ENCODE results near the gene TEX13D.

DNA sequence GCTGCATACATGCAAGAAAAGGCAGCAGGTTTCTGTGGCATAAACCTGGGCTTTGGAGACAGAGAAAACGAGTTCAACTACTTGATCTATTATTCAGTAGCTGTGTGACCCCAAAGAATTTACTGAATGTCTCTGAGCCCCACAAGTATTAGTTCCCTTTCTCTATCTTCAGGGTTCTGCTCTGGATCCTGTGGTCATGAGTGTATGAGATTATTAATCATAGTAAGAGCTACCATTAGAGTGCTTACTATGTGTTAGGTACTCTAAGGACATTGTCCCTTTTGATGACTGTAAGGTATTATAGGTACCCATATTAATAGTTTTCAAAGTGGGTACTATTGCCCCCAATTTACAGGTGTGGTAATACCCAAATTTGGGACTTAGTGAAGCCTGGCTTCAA lies 5.5 kb downstream of the TEX13D start:
- TF ChIP-seq CTCF (IDR thresholded peaks at IDR 0.05; ENCODE audit: low read length) (no peak), EZH2 (IDR thresholded peaks at IDR 0.05; ENCODE audit: borderline replicate concordance, low read length) (no peak)

Measured in OCI-LY1 (cell line).